Tibial nerve (tissue), 4 donors: ENCODE results near the gene ATXN7L1. TPM values are rescaled to one million over a fixed set of nuclear protein-coding genes. Genes with fewer than 3 reads are reported as not detected.

ENCODE experiments used
- DNase-seq, 2 donors: peaks; one replicate each; pipeline ENCODE4 v3.0.0-alpha.2; 2019; ENCODE audit warnings: low spot score in 2 of 2
- H3K27ac ChIP-seq, 4 donors: fragments of 200-600 bp; sonication (generic) in 3 of 4; one replicate each; pipeline ENCODE4 v1.5.1; 2017 to 2019; ENCODE audit warnings: mild to moderate bottlenecking in 1 of 4
- H3K27me3 ChIP-seq, 2 donors: fragments of 200-600 bp; sonication (generic) in 1 of 2; one replicate each; pipeline versions ENCODE4 v1.5.1 to v1.6.0; 2017 to 2019
- H3K36me3 ChIP-seq, 3 donors: fragments of 200-600 bp; sonication (generic); one replicate each; pipeline ENCODE4 v1.5.1; 2018 to 2019
- H3K4me1 ChIP-seq, 4 donors: fragments of 200-600 bp; sonication (generic) in 3 of 4; one replicate each; pipeline ENCODE4 v1.5.1; 2017 to 2019
- H3K4me3 ChIP-seq, 4 donors: fragments of 200-600 bp; sonication (generic) in 3 of 4; one replicate each; pipeline ENCODE4 v1.5.1; 2017 to 2019; ENCODE audit warnings: mild to moderate bottlenecking in 1 of 4, moderate library complexity in 1 of 4
- H3K9me3 ChIP-seq, 4 donors: fragments of 200-600 bp; sonication (generic) in 3 of 4; one replicate each; pipeline ENCODE4 v1.5.1; 2017 to 2019
- CTCF ChIP-seq, 5 experiments: fragments of 200-600 bp in 3 of 5; fragments of 450-650 bp in 2 of 5; sonication (generic) in 3 of 5; IDR thresholded peaks; one replicate each; pipeline ENCODE4 v1.5.1; 2016 to 2019; ENCODE audit warnings: antibody characterized with exemption in 5 of 5, mild to moderate bottlenecking in 3 of 5, moderate library complexity in 2 of 5
- EP300 ChIP-seq, 2 donors: sonication (generic); formaldehyde crosslinking; IDR thresholded peaks; one replicate each; pipeline ENCODE4 v1.6.1; 2017; ENCODE audit warnings: antibody characterized with exemption in 2 of 2, mild to moderate bottlenecking in 1 of 2
- POLR2A ChIP-seq, 2 donors: fragments of 450-650 bp; IDR thresholded peaks; one replicate each; pipeline ENCODE4 v1.6.1; 2017; ENCODE audit warnings: antibody characterized with exemption in 2 of 2, mild to moderate bottlenecking in 2 of 2, moderate library complexity in 2 of 2
- WGBS, 2 donors: methylation state at CpG; one replicate each; pipeline ENCODE4 v1.1.5; 2018; 5-methylcytosine and 5-hydroxymethylcytosine counted together
- total RNA-seq, 4 donors: library from RNA; depleted of rRNA; stranded (reverse); fragments of >200 nt; gene quantifications; one replicate each; pipeline ENCODE4 v1.1.0, GENCODE V29; 2016

Gene ATXN7L1
- total RNA-seq, 4 donors from 2014 or later = 14.6 to 22.5 (median 19.1) TPM

- Histone ChIP-seq H3K9me3 (no peaks in the 10 kb centered on the region), H3K27ac (no peak overlapping the region), H3K4me3 (no peak overlapping the region), H3K36me3 (peaks cover 0 to 72% (median 0%) of the 10 kb centered on the region in 3 donors), H3K27me3 (no peaks in the 10 kb centered on the region), H3K4me1 (peaks cover 0 to 14% (median 0%) of the 10 kb centered on the region in 4 donors)
- TF ChIP-seq EP300 (IDR thresholded peaks at IDR 0.05) (no peak), CTCF (IDR thresholded peaks at IDR 0.05) (no peak), POLR2A (IDR thresholded peaks at IDR 0.05) (no peak)
- WGBS, 2 donors = 83 to 89% methylated on average over 5 of the region's 5 CpGs
- no peak for DNase-seq
Measured at GRCh38 chr7:105623378-105623777, 253.0 kb downstream of the ATXN7L1 start.

DNA sequence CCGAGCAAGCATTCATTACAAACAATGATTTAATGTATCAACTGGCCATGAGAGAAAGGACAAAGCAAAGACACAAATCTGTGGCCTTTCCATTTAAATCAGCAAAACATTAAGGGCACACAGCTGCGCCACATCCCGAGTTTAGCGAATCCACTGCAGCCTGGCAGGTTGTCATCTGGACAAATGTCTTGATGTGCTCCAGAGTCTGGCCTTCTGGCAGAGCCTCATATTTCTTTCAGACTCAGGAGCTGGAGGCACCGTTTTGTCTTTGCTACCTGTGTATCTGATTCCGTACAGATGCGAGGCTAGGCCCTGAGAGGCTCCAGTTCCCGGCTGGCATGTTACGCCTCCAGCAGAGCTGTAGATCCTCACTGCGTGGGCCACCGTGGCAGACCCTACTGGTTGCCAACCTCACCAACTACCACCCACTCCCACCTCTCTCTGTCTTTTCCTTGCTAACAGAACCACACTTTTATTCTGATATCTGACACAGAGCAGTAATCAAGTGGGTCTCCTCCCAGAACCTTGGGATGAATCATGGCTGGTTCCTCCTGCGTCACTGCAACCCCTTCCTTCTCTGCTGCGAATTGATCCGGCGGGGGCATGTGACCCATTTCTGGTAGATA, 254.2 kb downstream of the ATXN7L1 start:
- H3K36me3 ChIP-seq = peaks cover 0 to 72% (median 0%) of the 10 kb centered on the region in 3 donors
- DNase-seq = no peak
- H3K27me3 ChIP-seq = no peaks in the 10 kb centered on the region
- H3K27ac ChIP-seq = no peak overlapping the region
- 87 to 90% methylated on average over 15 of the region's 15 CpGs for WGBS, 2 donors
- TF ChIP-seq POLR2A (IDR thresholded peaks at IDR 0.05) = no peak
- TF ChIP-seq CTCF (IDR thresholded peaks at IDR 0.05) = no peak
- TF ChIP-seq EP300 (IDR thresholded peaks at IDR 0.05) = no peak
- peaks cover 0 to 14% (median 0%) of the 10 kb centered on the region in 4 donors for H3K4me1 ChIP-seq
- H3K4me3 ChIP-seq = no peak overlapping the region
- no peaks in the 10 kb centered on the region for H3K9me3 ChIP-seq

GRCh38 chr7:105621617-105622016, 254.8 kb downstream of the ATXN7L1 start:
- H3K27ac ChIP-seq = no peak overlapping the region
- 55 to 63% methylated on average over 3 of the region's 3 CpGs for WGBS, 2 donors
- no peaks in the 10 kb centered on the region for H3K9me3 ChIP-seq
- H3K27me3 ChIP-seq = no peaks in the 10 kb centered on the region
- no peak for DNase-seq
- H3K36me3 ChIP-seq = peaks cover 0 to 71% (median 0%) of the 10 kb centered on the region in 3 donors
- no peak overlapping the region for H3K4me3 ChIP-seq
- H3K4me1 ChIP-seq = peaks cover 0 to 14% (median 0%) of the 10 kb centered on the region in 4 donors
- TF ChIP-seq EP300 (IDR thresholded peaks at IDR 0.05) = no peak
- no peak for TF ChIP-seq POLR2A (IDR thresholded peaks at IDR 0.05)
- TF ChIP-seq CTCF (IDR thresholded peaks at IDR 0.05) = no peak

GRCh38 chr7:105621176-105621575, 255.2 kb downstream of the ATXN7L1 start:
- 42 to 45% methylated on average over 2 of the region's 2 CpGs for WGBS, 2 donors
- Histone ChIP-seq H3K36me3 (peaks cover 0 to 71% (median 0%) of the 10 kb centered on the region in 3 donors), H3K9me3 (no peaks in the 10 kb centered on the region), H3K4me1 (peaks cover 0 to 14% (median 0%) of the 10 kb centered on the region in 4 donors), H3K4me3 (no peak overlapping the region), H3K27me3 (no peaks in the 10 kb centered on the region), H3K27ac (no peak overlapping the region)
- DNase-seq = no peak
- no peak for TF ChIP-seq EP300 (IDR thresholded peaks at IDR 0.05)
- no peak for TF ChIP-seq POLR2A (IDR thresholded peaks at IDR 0.05)
- no peak for TF ChIP-seq CTCF (IDR thresholded peaks at IDR 0.05)

- DNase-seq = no peak
- Histone ChIP-seq H3K4me3 (no peak overlapping the region), H3K27me3 (no peaks in the 10 kb centered on the region), H3K4me1 (peaks cover 0 to 14% (median 0%) of the 10 kb centered on the region in 4 donors), H3K36me3 (peaks cover 0 to 73% (median 0%) of the 10 kb centered on the region in 3 donors), H3K27ac (no peak overlapping the region), H3K9me3 (no peaks in the 10 kb centered on the region)
- WGBS, 2 donors = 95 to 99% methylated on average over 4 of the region's 4 CpGs
- no peak for TF ChIP-seq POLR2A (IDR thresholded peaks at IDR 0.05)
- no peak for TF ChIP-seq CTCF (IDR thresholded peaks at IDR 0.05)
- no peak for TF ChIP-seq EP300 (IDR thresholded peaks at IDR 0.05)
Measured at GRCh38 chr7:105619590-105619989, 256.8 kb downstream of the ATXN7L1 start.
